ENCODE results near the gene PDHB.

- no peak for TF ChIP-seq CTCF (IDR thresholded peaks at IDR 0.05)
- no peak for TF ChIP-seq ZFX (IDR thresholded peaks at IDR 0.05; ENCODE audit: borderline replicate concordance)
Observed at GRCh38 chr3:58408906-58409305, 24.7 kb downstream of the PDHB start.
